Panc1 (cell line): ENCODE results near the gene ERBB2. TPM values are rescaled to one million over a fixed set of nuclear protein-coding genes. Genes with fewer than 3 reads are reported as not detected.
A peak's percentile ranks its signal among the peaks of the same experiment; 100 is the strongest.

Experiments used
- ATAC-seq: fragments of 200-7000 bp; cut with Tn5 transposase; 2 replicates; pipeline ENCODE4 v1.9.1; 2020; ENCODE audit warnings: mild to moderate bottlenecking, moderate library complexity
- BruUV-seq: library from RNA; stranded (reverse); fragments of 400-500 nt; replicated peaks from 2 replicates; lab custom pipeline; 2021; lab: Mats Ljungman, UMichigan
- CTCF ChIA-PET: fragments of 300-600 bp; sonication (Branson Sonifier 250); formaldehyde crosslinking; loops from one replicate; lab custom pipeline; 2022; ENCODE audit warnings: antibody characterized with exemption; lab: Charles Lee
- POLR2A ChIA-PET: fragments of 300-600 bp; sonication (Branson Sonifier 250); formaldehyde crosslinking; loops from one replicate; lab custom pipeline; 2022; ENCODE audit warnings: antibody characterized with exemption; lab: Charles Lee
- DNase-seq: peaks from one replicate; pipeline ENCODE4 v3.0.0-alpha.2; 2010; ENCODE audit warnings: low read depth, low spot score
- H3K27ac ChIP-seq: 2 replicates; pipeline ENCODE4 v1.5.1; 2011; ENCODE audit warnings: mild to moderate bottlenecking, low read length, inconsistent platforms
- H3K27me3 ChIP-seq: fragments of 200-500 bp; sonication (Bioruptor generic); 2 replicates; pipeline ENCODE4 v1.6.0; 2014; ENCODE audit warnings: low read length, inconsistent platforms; ENCODE audit not compliant: control insufficient read depth, insufficient read depth
- H3K36me3 ChIP-seq: fragments of 200-500 bp; sonication (Bioruptor generic); 2 replicates; pipeline ENCODE4 v1.5.1; 2014; ENCODE audit warnings: inconsistent platforms, mild to moderate bottlenecking, low read length, moderate library complexity; ENCODE audit not compliant: control insufficient read depth, insufficient read depth
- H3K4me1 ChIP-seq: 2 replicates; pipeline ENCODE4 v1.5.1; 2011; ENCODE audit warnings: inconsistent platforms, mild to moderate bottlenecking, low read length, moderate library complexity; ENCODE audit not compliant: control insufficient read depth, insufficient read depth
- H3K4me3 ChIP-seq, 2 experiments: 2 replicates each; pipeline ENCODE4 v1.5.1; 2011 to 2012; ENCODE audit warnings: low read depth in 2 of 2, low read length in 2 of 2, mild to moderate bottlenecking in 2 of 2, inconsistent platforms in 1 of 2, moderate library complexity in 1 of 2
- H3K9me3 ChIP-seq: fragments of 200-500 bp; sonication (Bioruptor generic); 2 replicates; pipeline ENCODE4 v1.5.1; 2014; ENCODE audit warnings: low read depth, mild to moderate bottlenecking, inconsistent platforms, low read length, moderate library complexity; ENCODE audit not compliant: control insufficient read depth, insufficient read depth
- CTCF ChIP-seq: fragments of 450-650 bp; IDR thresholded peaks from 2 replicates; pipeline ENCODE4 v1.5.1; 2017; ENCODE audit warnings: mild to moderate bottlenecking
- POLR2AphosphoS5 ChIP-seq: IDR thresholded peaks from 2 replicates; pipeline ENCODE4 v1.6.1; 2012; ENCODE audit warnings: mild to moderate bottlenecking, low read depth, low read length, moderate library complexity
- SIN3A ChIP-seq: IDR thresholded peaks from 2 replicates; pipeline ENCODE4 v1.6.1; 2012; ENCODE audit warnings: low read depth, mild to moderate bottlenecking, low read length, moderate library complexity, borderline replicate concordance; ENCODE audit not compliant: insufficient read depth
- TCF7L2 ChIP-seq: IDR thresholded peaks from 2 replicates; pipeline ENCODE4 v1.6.1; 2011; ENCODE audit warnings: mild to moderate bottlenecking, low read depth, low read length, inconsistent platforms
- in situ Hi-C: cut with HindIII; loops from 2 replicates; pipeline ENCODE4 v1.10.0; 2016; ENCODE audit warnings: low sequenced_read_pairs, low pct_unique_long_range_greater_than_20kb
- intact Hi-C: fragments of 100-400 bp; cut with micrococcal nuclease; formaldehyde crosslinking; loops from one replicate; pipeline ENCODE4 v1.10.0; 2022; ENCODE audit not compliant: unreplicated experiment
- total RNA-seq: library from RNA; stranded (reverse); gene quantifications from one replicate; pipeline ENCODE4 v1.2.1, GENCODE V29; 2021; ENCODE audit not compliant: unreplicated experiment
- TF ChIP-seq, protein P1 (sequence below), 2 experiments: IDR thresholded peaks; 2 replicates each; pipeline ENCODE4 v1.6.1; 2011 to 2012; ENCODE audit warnings: low read depth in 2 of 2, control low read depth in 1 of 2, low read length in 1 of 2, mild to moderate bottlenecking in 1 of 2, moderate library complexity in 1 of 2; ENCODE audit not compliant: insufficient read depth in 1 of 2

The ERBB2 gene
- total RNA-seq, 1 experiment from 2014 or later = 68.6 TPM

DNA sequence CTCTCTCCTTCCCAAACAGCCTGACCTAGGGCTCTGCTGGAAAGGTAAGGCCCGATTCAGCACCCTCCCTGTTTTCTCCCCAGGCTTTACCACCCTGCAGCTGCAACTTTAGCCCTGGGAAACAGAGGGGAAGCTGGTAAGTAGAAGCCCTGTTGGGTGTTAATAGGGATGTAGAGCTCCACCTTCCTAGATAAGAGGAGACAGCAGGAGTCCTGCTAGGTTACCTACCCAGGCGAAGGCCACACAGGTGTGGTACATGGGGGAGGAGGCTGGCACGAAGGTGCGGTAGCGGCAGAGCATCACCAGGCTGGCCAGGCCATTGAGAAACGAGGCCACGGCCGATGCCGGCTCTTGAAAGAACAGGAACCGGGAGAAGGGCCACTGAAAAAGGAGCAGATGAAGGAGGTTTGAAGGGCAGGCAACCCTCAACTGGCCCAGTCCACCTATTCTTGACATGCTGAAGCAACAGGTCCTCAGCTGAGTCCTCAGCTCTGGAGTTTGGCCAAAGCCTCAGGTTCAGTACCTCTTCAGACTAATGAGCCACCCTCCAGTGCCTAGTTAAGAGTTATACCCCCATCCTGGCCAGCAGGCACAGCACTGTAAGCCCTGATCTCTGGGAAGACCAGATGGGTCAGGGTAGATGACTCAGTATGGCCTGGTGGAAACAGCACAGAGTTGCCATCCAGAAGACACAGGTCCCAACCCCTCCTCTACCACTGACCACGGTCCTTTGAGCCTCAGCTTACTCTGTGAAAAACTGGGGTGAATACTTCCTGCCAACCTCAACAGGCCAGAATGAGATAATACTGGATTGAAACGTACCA is 15.3 kb upstream of the ERBB2 start:
- Histone ChIP-seq H3K4me3 (no peak overlapping the region), H3K9me3 (peaks cover 4% of the 10 kb centered on the region; the same call in 1 of the 2 replicates), H3K4me1 (0 out of 2 replicates have a peak, but pooled peaks cover 3% of the 10 kb centered on the region), H3K27ac (no peak overlapping the region), H3K27me3 (no peaks in the 10 kb centered on the region), H3K36me3 (no peaks in the 10 kb centered on the region; the same call in 1 of the 2 replicates)
- ChIA-PET CTCF (interaction anchor here (0.6 kb wide), 2 partner anchors 16 to 38 kb away, joined by 4 to 6 read pairs; partner anchors contain the start of gene PNMT), POLR2A (interaction anchor here (0.6 to 0.7 kb wide), 3 partner anchors 16 to 22 kb away, joined by 4 to 16 read pairs (median 6); no protein-coding TSS in a partner anchor)
- intact Hi-C loops (no loop called here), in situ Hi-C loops (no loop called here)
- ATAC-seq (no peak), DNase-seq (no peak)
- BruUV-seq = no TSS peak
- TF ChIP-seq CTCF = no peak

DNA sequence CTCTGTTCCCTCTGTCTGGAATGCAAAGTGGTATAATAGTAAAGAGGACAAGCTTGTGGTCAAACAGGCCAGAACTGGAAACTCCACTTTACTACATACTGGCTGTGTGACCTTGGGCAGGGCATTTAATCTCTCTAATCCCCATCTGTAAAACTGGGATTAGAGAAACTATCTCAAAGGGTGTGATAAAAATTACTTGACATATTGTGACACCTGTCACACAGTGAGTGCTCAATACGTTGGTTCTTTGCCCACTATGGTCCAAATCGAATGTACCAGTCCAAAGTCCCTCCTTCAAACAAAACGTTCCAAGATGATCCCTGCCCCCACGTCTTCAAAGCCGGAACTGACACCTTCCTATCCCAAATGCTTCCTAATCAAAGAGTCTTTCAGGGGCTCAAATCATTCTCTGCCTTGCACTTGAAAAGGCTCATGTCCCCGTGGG is 12.7 kb upstream of the ERBB2 start:
- Histone ChIP-seq H3K27me3 (no peaks in the 10 kb centered on the region), H3K36me3 (no peaks in the 10 kb centered on the region; the same call in 1 of the 2 replicates), H3K27ac (peak overlapping the region; percentile 83), H3K4me3 (peak overlapping the region; percentile 56 to 78), H3K4me1 (0 out of 2 replicates have a peak, but pooled peaks cover 3% of the 10 kb centered on the region), H3K9me3 (peaks cover 4% of the 10 kb centered on the region; the same call in 1 of the 2 replicates)
- ChIA-PET POLR2A (no interaction called here), CTCF (no interaction called here)
- in situ Hi-C loops (no loop called here), intact Hi-C loops (no loop called here)
- no peak for DNase-seq
- BruUV-seq = no TSS peak
- TF ChIP-seq SIN3A (no peak), CTCF (no peak), POLR2AphosphoS5 (no peak), TCF7L2 (no peak)
- TF ChIP-seq, protein P1, sequence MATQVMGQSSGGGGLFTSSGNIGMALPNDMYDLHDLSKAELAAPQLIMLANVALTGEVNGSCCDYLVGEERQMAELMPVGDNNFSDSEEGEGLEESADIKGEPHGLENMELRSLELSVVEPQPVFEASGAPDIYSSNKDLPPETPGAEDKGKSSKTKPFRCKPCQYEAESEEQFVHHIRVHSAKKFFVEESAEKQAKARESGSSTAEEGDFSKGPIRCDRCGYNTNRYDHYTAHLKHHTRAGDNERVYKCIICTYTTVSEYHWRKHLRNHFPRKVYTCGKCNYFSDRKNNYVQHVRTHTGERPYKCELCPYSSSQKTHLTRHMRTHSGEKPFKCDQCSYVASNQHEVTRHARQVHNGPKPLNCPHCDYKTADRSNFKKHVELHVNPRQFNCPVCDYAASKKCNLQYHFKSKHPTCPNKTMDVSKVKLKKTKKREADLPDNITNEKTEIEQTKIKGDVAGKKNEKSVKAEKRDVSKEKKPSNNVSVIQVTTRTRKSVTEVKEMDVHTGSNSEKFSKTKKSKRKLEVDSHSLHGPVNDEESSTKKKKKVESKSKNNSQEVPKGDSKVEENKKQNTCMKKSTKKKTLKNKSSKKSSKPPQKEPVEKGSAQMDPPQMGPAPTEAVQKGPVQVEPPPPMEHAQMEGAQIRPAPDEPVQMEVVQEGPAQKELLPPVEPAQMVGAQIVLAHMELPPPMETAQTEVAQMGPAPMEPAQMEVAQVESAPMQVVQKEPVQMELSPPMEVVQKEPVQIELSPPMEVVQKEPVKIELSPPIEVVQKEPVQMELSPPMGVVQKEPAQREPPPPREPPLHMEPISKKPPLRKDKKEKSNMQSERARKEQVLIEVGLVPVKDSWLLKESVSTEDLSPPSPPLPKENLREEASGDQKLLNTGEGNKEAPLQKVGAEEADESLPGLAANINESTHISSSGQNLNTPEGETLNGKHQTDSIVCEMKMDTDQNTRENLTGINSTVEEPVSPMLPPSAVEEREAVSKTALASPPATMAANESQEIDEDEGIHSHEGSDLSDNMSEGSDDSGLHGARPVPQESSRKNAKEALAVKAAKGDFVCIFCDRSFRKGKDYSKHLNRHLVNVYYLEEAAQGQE (IDR thresholded peaks at IDR 0.05; ENCODE audit: insufficient read depth in 1 of 2, low read depth in 2 of 2, low read length in 1 of 2) = no peak
- ATAC-seq = no peak
